HEK293 (cell line): ENCODE data around the gene CNIH3.

ENCODE experiments used
- GLI4 ChIP-seq: fragments of 450-650 bp; formaldehyde crosslinking; IDR thresholded peaks from 2 replicates; pipeline ENCODE4 v1.5.1; 2016; ENCODE audit warnings: missing biosample characterization, missing genetic modification characterization
- GLIS1 ChIP-seq: fragments of 450-650 bp; formaldehyde crosslinking; IDR thresholded peaks from 2 replicates; pipeline ENCODE4 v1.5.1; 2016; ENCODE audit warnings: missing biosample characterization, missing genetic modification characterization
- HIC1 ChIP-seq: fragments of 450-650 bp; formaldehyde crosslinking; IDR thresholded peaks from 2 replicates; pipeline ENCODE4 v1.5.1; 2016; ENCODE audit warnings: missing biosample characterization, missing genetic modification characterization
- KLF10 ChIP-seq: fragments of 450-650 bp; IDR thresholded peaks from 2 replicates; pipeline ENCODE4 v1.5.1; 2018; ENCODE audit warnings: missing biosample characterization, mild to moderate bottlenecking, missing genetic modification characterization
- KLF17 ChIP-seq: fragments of 450-650 bp; formaldehyde crosslinking; IDR thresholded peaks from 2 replicates; pipeline ENCODE4 v1.5.1; 2016; ENCODE audit warnings: missing biosample characterization, missing genetic modification characterization
- OVOL3 ChIP-seq: fragments of 450-650 bp; formaldehyde crosslinking; IDR thresholded peaks from 2 replicates; pipeline ENCODE4 v1.5.1; 2016; ENCODE audit warnings: missing biosample characterization, missing genetic modification characterization
- PRDM4 ChIP-seq: fragments of 450-650 bp; formaldehyde crosslinking; IDR thresholded peaks from 2 replicates; pipeline ENCODE4 v1.5.1; 2017; ENCODE audit warnings: missing biosample characterization, missing genetic modification characterization
- SCRT2 ChIP-seq: fragments of 450-650 bp; formaldehyde crosslinking; IDR thresholded peaks from 2 replicates; pipeline ENCODE4 v1.5.1; 2016; ENCODE audit warnings: missing biosample characterization, missing genetic modification characterization
- TRIM28 ChIP-seq: IDR thresholded peaks from 2 replicates; pipeline ENCODE4 v1.6.1; 2011; ENCODE audit warnings: low read length, control low read depth, borderline replicate concordance
- ZBTB20 ChIP-seq: fragments of 450-650 bp; formaldehyde crosslinking; IDR thresholded peaks from 2 replicates; pipeline ENCODE4 v1.5.1; 2016; ENCODE audit warnings: missing biosample characterization, missing genetic modification characterization
- ZBTB26 ChIP-seq: fragments of 450-650 bp; formaldehyde crosslinking; optimal IDR thresholded peaks from 2 replicates; pipeline ENCODE3; 2016; ENCODE audit warnings: missing biosample characterization, mild to moderate bottlenecking, missing genetic modification characterization
- ZBTB7A ChIP-seq: fragments of 450-650 bp; formaldehyde crosslinking; IDR thresholded peaks from 2 replicates; pipeline ENCODE4 v1.5.1; 2016; ENCODE audit warnings: low read depth, missing biosample characterization, missing genetic modification characterization
- ZFP69B ChIP-seq: fragments of 450-650 bp; formaldehyde crosslinking; IDR thresholded peaks from 2 replicates; pipeline ENCODE4 v1.5.1; 2016; ENCODE audit warnings: missing biosample characterization, missing genetic modification characterization
- ZNF18 ChIP-seq: fragments of 450-650 bp; formaldehyde crosslinking; IDR thresholded peaks from 2 replicates; pipeline ENCODE4 v1.5.1; 2016; ENCODE audit warnings: missing biosample characterization, missing genetic modification characterization
- ZNF221 ChIP-seq: fragments of 450-650 bp; formaldehyde crosslinking; IDR thresholded peaks from 2 replicates; pipeline ENCODE4 v1.5.1; 2017; ENCODE audit warnings: missing biosample characterization, missing genetic modification characterization, borderline replicate concordance
- ZNF341 ChIP-seq: fragments of 450-650 bp; formaldehyde crosslinking; IDR thresholded peaks from 2 replicates; pipeline ENCODE4; 2016; ENCODE audit warnings: low read depth, missing biosample characterization, missing genetic modification characterization
- ZNF398 ChIP-seq: fragments of 450-650 bp; formaldehyde crosslinking; IDR thresholded peaks from 2 replicates; pipeline ENCODE4 v1.5.1; 2017; ENCODE audit warnings: missing biosample characterization, missing genetic modification characterization
- ZNF473 ChIP-seq: fragments of 450-650 bp; formaldehyde crosslinking; IDR thresholded peaks from 2 replicates; pipeline ENCODE4 v1.5.1; 2017; ENCODE audit warnings: missing biosample characterization, missing genetic modification characterization
- ZNF629 ChIP-seq: fragments of 450-650 bp; formaldehyde crosslinking; IDR thresholded peaks from 2 replicates; pipeline ENCODE4 v1.5.1; 2017; ENCODE audit warnings: missing biosample characterization, missing genetic modification characterization

Gene CNIH3

GRCh38 chr1:224784265-224785039, 168.3 kb downstream of the CNIH3 start (continued):
- no peak for TF ChIP-seq PRDM4
- TF ChIP-seq TRIM28 = no peak
- no peak for TF ChIP-seq GLIS1
- peak; percentile 54 for TF ChIP-seq SCRT2 (tag by site-specific recombination)
- TF ChIP-seq KLF17 (tag by site-specific recombination) = 0 out of 2 replicates have a peak, but pooled peaks have one; percentile 37
- no peak for TF ChIP-seq ZFP69B
- TF ChIP-seq ZBTB7A (tag by site-specific recombination) = no peak
- no peak for TF ChIP-seq OVOL3 (tag by site-specific recombination)
- TF ChIP-seq HIC1 = peak; percentile 30; the same call in 1 of the 2 replicates
- no peak for TF ChIP-seq GLI4 (tag by site-specific recombination)
- TF ChIP-seq ZNF398 (tag by site-specific recombination) = peak; percentile 67
- no peak for TF ChIP-seq ZNF221
- TF ChIP-seq ZNF473 (tag by site-specific recombination) = no peak
- no peak for TF ChIP-seq KLF10 (tag by site-specific recombination)
- peak; percentile 40; the same call in 1 of the 2 replicates for TF ChIP-seq ZNF629 (tag by site-specific recombination)
- TF ChIP-seq ZNF341 (tag by site-specific recombination) = no peak
- no peak for TF ChIP-seq ZNF18 (tag by site-specific recombination)
- TF ChIP-seq ZBTB26 (tag by site-specific recombination) = no peak
- TF ChIP-seq ZBTB20 = no peak
